Vagina (tissue), 2 donors: ENCODE results near the gene GNG7.

ENCODE experiments used
- CTCF ChIP-seq, 3 experiments: fragments of 450-650 bp in 2 of 3; fragments of 200-600 bp in 1 of 3; sonication (generic) in 1 of 3; IDR thresholded peaks; one replicate each; pipeline ENCODE4 v1.5.1; 2017 to 2019; ENCODE audit warnings: antibody characterized with exemption in 3 of 3, mild to moderate bottlenecking in 2 of 3, moderate library complexity in 2 of 3
- POLR2A ChIP-seq, 2 donors: fragments of 450-650 bp; IDR thresholded peaks; one replicate each; pipeline ENCODE4 v1.6.1; 2017; ENCODE audit warnings: antibody characterized with exemption in 2 of 2, mild to moderate bottlenecking in 2 of 2, moderate library complexity in 2 of 2
- POLR2AphosphoS5 ChIP-seq, 2 donors: sonication (generic); formaldehyde crosslinking; IDR thresholded peaks; one replicate each; pipeline ENCODE4 v1.9.0; 2017; ENCODE audit warnings: antibody characterized with exemption in 2 of 2, mild to moderate bottlenecking in 2 of 2, low read depth in 1 of 2; ENCODE audit not compliant: insufficient read depth in 1 of 2

DNA sequence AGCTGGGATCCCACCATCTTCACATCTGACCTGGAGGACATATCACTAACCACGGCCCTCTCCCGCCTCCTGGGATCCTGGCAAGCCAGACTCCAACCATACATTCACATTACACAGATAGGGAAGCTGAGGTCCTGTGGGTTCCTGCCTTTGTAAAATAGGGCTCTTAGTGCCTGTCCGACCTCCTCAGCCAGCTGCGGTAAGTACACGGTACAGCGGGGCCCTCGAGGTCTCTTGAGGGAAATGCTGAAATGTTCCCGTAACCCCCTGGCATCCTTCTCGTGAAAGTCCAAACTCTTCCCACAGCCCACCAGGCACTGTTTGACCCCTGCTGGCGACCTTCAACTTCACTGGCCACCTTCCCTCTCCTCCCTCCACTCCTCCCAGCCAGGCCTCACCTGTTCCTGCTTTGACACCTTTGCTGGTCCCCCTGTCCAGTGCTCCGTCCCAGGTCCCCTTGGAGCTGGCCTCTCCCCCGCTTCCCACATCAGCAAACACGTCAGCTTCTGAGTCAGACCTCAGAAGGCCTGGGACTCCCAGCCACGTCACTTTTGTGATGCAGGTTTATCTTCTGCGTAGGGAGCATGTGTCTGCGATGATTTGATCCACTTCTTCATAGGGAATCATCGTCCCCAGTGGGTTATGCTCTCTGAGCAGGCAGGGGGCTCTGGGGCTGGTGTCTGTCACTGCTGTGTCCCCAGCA, 8.8 kb upstream of the GNG7 start:
- no peak for TF ChIP-seq CTCF (IDR thresholded peaks at IDR 0.05)
- no peak for TF ChIP-seq POLR2A (IDR thresholded peaks at IDR 0.05)
- TF ChIP-seq POLR2AphosphoS5 (IDR thresholded peaks at IDR 0.05; ENCODE audit: insufficient read depth in 1 of 2, low read depth in 1 of 2) = no peak
